Fibroblast of mammary gland (primary cell): Measurements from ENCODE around the gene ARHGEF16.

Source experiments
- DNase-seq: peaks from one replicate; pipeline ENCODE4 v3.0.0-alpha.2; 2010; ENCODE audit warnings: low read depth
- H3K4me3 ChIP-seq: 2 replicates; pipeline ENCODE4 v1.5.1; 2011; ENCODE audit warnings: low read depth, mild to moderate bottlenecking, low read length, moderate library complexity; ENCODE audit not compliant: control insufficient read depth
- TF ChIP-seq, protein P1 (sequence below): conservative IDR thresholded peaks from 2 replicates; pipeline ENCODE4 v1.5.1; 2011; ENCODE audit warnings: low read depth, low read length, inconsistent platforms; ENCODE audit not compliant: control insufficient read depth, insufficient read depth

The ARHGEF16 gene

DNA sequence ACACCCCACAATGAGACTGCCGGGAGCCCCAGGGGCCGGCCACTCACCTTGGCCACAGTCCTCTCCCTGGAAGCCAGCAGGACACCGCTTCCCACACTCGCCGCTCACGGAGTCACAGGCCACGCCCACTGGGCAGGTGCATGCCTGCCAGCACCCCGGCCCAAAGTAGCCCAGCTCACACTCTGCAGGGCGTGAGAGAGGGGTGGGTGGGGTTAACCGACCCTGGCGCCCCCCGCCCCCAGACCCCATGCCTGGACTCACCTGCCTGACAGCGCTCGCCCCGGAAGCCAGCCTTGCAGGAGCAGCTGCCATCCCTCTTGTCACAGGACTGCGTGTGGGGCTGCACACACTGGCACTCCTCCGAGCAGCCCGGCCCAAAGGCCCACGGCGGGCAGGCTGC is 50.7 kb downstream of the ARHGEF16 start:
- DNase-seq = no peak
- no peak overlapping the region for H3K4me3 ChIP-seq
- TF ChIP-seq, protein P1, sequence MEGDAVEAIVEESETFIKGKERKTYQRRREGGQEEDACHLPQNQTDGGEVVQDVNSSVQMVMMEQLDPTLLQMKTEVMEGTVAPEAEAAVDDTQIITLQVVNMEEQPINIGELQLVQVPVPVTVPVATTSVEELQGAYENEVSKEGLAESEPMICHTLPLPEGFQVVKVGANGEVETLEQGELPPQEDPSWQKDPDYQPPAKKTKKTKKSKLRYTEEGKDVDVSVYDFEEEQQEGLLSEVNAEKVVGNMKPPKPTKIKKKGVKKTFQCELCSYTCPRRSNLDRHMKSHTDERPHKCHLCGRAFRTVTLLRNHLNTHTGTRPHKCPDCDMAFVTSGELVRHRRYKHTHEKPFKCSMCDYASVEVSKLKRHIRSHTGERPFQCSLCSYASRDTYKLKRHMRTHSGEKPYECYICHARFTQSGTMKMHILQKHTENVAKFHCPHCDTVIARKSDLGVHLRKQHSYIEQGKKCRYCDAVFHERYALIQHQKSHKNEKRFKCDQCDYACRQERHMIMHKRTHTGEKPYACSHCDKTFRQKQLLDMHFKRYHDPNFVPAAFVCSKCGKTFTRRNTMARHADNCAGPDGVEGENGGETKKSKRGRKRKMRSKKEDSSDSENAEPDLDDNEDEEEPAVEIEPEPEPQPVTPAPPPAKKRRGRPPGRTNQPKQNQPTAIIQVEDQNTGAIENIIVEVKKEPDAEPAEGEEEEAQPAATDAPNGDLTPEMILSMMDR = no peak

DNA sequence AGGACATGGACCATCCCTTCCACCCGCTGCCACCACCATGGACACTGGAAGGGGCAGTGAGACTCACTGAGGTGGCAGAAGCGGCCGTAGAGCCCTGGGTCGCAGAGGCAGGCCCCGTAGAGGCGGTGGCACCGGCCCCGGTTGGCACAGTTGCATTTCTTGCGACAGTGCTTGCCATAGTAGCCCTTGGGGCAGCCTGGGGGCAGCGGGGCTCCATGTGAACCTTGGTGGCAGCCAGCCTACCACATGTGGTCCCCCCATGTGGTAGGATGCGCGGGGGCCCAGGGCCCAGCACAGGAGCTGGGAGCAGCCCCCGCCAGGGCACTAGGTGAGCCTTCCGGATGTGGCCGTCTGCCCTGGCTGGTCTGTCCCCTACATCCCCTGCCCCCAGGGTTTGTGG is 51.6 kb downstream of the ARHGEF16 start:
- TF ChIP-seq, protein P1 = no peak
- H3K4me3 ChIP-seq = no peak overlapping the region
- no peak for DNase-seq

DNA sequence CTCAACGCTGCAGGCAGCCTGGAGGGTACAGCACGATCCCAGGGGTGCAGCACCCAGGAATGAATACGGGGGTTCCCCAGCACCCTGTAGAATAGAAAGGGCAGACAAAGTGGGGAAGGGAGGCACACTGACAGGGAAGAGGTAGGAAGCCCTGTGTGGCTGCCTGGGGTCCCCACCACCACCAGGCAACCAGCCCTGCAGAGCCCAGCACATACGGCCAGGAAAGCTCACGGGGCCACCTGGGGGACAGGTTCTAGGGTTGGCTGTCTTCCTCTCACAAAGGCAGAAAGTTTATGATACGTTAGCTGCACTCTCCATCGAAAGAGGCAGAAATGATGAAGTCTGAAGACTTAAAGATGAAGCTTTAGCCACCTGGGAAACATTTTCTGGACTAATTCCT is 52.5 kb downstream of the ARHGEF16 start:
- no peak overlapping the region for H3K4me3 ChIP-seq
- no peak for DNase-seq
- TF ChIP-seq, protein P1 = no peak

DNA sequence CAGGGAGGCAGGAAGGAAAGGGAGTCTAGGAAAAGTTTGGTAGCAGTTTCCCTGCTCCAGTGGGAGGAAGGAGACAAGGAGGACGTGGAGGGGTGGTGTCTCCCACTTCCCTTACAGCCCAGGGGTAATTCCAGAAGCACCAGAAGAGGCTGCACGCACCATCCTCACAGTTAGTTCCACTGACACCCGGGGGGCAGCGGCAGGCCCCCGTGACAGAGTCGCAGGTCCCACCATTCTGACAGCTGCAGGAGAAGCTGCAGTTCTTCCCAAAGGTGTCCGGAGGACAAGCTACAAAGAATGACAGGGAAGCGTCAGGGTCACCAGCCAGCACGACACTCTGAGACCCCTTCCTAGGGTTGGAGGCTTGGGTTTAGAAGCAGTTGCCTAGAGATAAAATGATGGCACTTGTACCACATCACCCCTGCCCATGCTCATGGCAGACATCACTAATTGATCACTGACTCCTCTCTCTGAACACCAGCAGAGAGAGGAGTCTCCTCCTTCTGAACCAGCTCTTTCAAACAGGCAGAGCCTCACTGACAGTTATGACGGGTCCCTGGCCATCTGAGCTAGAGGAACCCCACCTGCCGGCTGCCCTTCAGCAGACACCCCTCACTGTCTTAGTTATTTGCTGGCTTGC is 53.3 kb downstream of the ARHGEF16 start:
- TF ChIP-seq, protein P1 = no peak
- H3K4me3 ChIP-seq = no peak overlapping the region
- no peak for DNase-seq

DNA sequence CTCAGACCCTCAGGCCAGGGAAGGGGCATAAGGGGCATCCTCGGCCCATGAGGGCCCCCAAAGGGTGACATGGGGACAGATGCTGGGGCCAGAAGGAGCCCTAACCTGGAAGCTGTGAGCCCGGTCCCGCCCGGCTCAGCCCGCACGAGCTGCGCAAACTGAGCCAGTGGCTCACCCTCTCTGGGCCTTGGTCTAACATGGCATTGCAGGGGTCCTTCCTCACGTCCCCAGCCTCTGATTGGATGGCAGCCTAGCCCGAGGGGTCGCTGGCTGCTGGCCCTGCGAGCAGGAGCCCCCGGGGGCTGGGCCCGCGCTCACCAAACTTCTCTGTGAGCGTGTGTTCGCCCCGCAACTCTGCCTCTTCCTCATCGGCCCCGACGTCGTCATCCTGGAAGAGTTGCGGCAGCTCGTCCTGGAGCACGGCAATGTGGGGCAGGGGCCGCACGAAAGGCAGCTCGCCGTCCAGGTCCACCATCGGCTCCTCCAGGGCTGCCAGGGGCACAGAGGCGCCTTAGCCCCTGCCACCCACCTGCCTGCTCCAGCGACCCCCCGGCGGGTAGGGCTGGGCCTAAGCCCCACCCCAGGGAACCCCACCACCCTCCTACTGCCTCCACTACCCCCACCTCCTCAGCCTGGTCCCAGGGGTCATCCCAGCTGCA is 54.4 kb downstream of the ARHGEF16 start:
- H3K4me3 ChIP-seq = no peak overlapping the region
- no peak for DNase-seq
- TF ChIP-seq, protein P1 = no peak

DNA sequence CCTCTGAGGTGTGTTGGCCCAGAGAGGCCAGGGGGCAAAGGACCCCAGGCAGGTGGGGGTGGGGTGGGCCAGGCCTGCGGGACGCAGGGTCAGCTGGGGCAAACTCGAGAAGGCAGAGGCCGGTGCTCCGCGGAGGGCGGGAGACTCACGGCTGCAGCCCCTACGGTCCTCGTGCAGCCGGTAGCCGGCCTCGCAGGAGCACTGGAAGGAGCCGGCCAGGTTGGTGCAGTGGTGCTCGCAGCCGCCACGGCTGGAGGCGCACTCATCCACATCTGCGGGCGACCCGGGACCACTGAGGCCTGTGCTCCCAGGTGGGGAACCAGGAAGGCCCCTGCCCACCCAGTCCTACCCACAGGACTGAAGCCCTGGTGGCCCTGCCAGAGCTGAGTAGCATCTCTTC is 55.3 kb downstream of the ARHGEF16 start:
- TF ChIP-seq, protein P1 = no peak
- no peak overlapping the region for H3K4me3 ChIP-seq
- DNase-seq = no peak
